K562 (cell line): Measurements from ENCODE around the gene MMEL1. TPM values are rescaled to one million over a fixed set of nuclear protein-coding genes. Genes with fewer than 3 reads are reported as not detected.

Experiments
- CSDE1 ChIP-seq, 2 experiments: fragments of 450-650 bp; IDR thresholded peaks; 2 replicates each; pipeline ENCODE4 v1.6.1; 2016; ENCODE audit warnings: mild to moderate bottlenecking in 1 of 2
- EZH2 ChIP-seq: IDR thresholded peaks from 2 replicates; pipeline ENCODE4 v1.6.1; 2012; ENCODE audit warnings: low read depth, mild to moderate bottlenecking, inconsistent platforms, low read length, borderline replicate concordance
- GABPB1 ChIP-seq: sonication (generic); formaldehyde crosslinking; IDR thresholded peaks from 2 replicates; pipeline ENCODE4 v1.8.0; 2022; ENCODE audit warnings: mild to moderate bottlenecking, missing genetic modification reagents
- HNRNPH1 ChIP-seq: fragments of 200-400 bp; formaldehyde crosslinking; optimal IDR thresholded peaks from 2 replicates; pipeline ENCODE3; 2017; ENCODE audit warnings: low read depth, mild to moderate bottlenecking, low read length, moderate library complexity
- LARP7 ChIP-seq: fragments of 450-650 bp; IDR thresholded peaks from 2 replicates; pipeline ENCODE4 v1.6.1; 2016
- MCM3 ChIP-seq: fragments of 450-650 bp; IDR thresholded peaks from 2 replicates; pipeline ENCODE4 v1.6.1; 2016
- NCOA6 ChIP-seq: fragments of 450-650 bp; IDR thresholded peaks from 2 replicates; pipeline ENCODE4 v1.6.1; 2017; ENCODE audit warnings: mild to moderate bottlenecking
- NUFIP1 ChIP-seq: fragments of 450-650 bp; IDR thresholded peaks from 2 replicates; pipeline ENCODE4 v1.6.1; 2018; ENCODE audit not compliant: partially characterized antibody
- REST ChIP-seq, 2 experiments: fragments of 450-650 bp; formaldehyde crosslinking in 1 of 2; IDR thresholded peaks; 2 replicates each; pipeline versions ENCODE4 v1.4.0 to v1.6.1; 2014 to 2020; ENCODE audit warnings: mild to moderate bottlenecking in 2 of 2, borderline replicate concordance in 1 of 2, low read depth in 1 of 2
- TAF1 ChIP-seq: IDR thresholded peaks from 2 replicates; pipeline ENCODE4 v1.6.1; 2011; ENCODE audit warnings: mild to moderate bottlenecking, low read length, moderate library complexity; ENCODE audit not compliant: insufficient read depth, control insufficient read depth, severe bottlenecking; ENCODE audit errors: extremely low read depth
- TCF3 ChIP-seq: sonication (generic); formaldehyde crosslinking; IDR thresholded peaks from 2 replicates; pipeline ENCODE4 v1.4.0; 2020; ENCODE audit warnings: mild to moderate bottlenecking, missing genetic modification reagents
- XRCC5 ChIP-seq: fragments of 200-400 bp; formaldehyde crosslinking; IDR thresholded peaks from 2 replicates; pipeline ENCODE4 v1.6.1; 2017; ENCODE audit warnings: low read depth, mild to moderate bottlenecking, low read length
- ZFP91 ChIP-seq: sonication (generic); formaldehyde crosslinking; IDR thresholded peaks from 2 replicates; pipeline ENCODE4 v1.8.0; 2022; ENCODE audit warnings: mild to moderate bottlenecking, missing genetic modification reagents
- ZNF121 ChIP-seq: sonication (generic); formaldehyde crosslinking; conservative IDR thresholded peaks from 2 replicates; pipeline ENCODE4 v1.8.0; 2022; ENCODE audit warnings: missing genetic modification reagents
- ZNF280A ChIP-seq: fragments of 450-650 bp; IDR thresholded peaks from 2 replicates; pipeline ENCODE4 v1.6.1; 2018; ENCODE audit warnings: mild to moderate bottlenecking, low read depth; ENCODE audit not compliant: partially characterized antibody
- ZNF507 ChIP-seq: conservative IDR thresholded peaks from 2 replicates; pipeline ENCODE4 v1.6.1; 2017; ENCODE audit warnings: missing genetic modification characterization, missing compliant biosample characterization
- ZNF707 ChIP-seq: fragments of 250-450 bp; sonication (Bioruptor Pico); conservative IDR thresholded peaks from 2 replicates; pipeline ENCODE4 v1.8.0; 2022; ENCODE audit warnings: inconsistent platforms, mild to moderate bottlenecking, moderate library complexity
- ZSCAN29 ChIP-seq: fragments of 450-650 bp; IDR thresholded peaks from 2 replicates; pipeline ENCODE4 v1.6.1; 2017
- polyA plus RNA-seq, 8 experiments: library from polyadenylated mRNA; depleted of rRNA in 4 of 8; stranded (reverse) in 5 of 8; unstranded in 3 of 8; fragments of >200 nt; fragmentation: Nextera tagmentation in 2 of 8; fragmentation: Illumina TruSeq in 1 of 8; extraction: Ambion mirVana in 2 of 8; extraction: Trizol in 1 of 8; gene quantifications; 2 replicates each; pipeline versions ENCODE4 v1.2.1 to v1.2.3, GENCODE V29; 2011 to 2014; ENCODE audit warnings: inconsistent platforms in 1 of 8, missing spikeins in 1 of 8
- total RNA-seq, 7 experiments: library from RNA; depleted of rRNA in 6 of 7; stranded (reverse); fragments of >200 nt in 6 of 7; fragmentation: Illumina TruSeq in 2 of 7; extraction: Trizol in 2 of 7; gene quantifications; 2 replicates each; pipeline versions ENCODE4 v1.2.1 to v1.2.3, GENCODE V29; 2011 to 2021; ENCODE audit warnings: low replicate concordance in 1 of 7

The MMEL1 gene
- total and polyA plus RNA-seq, 9 of the 15 experiments (the other 6 are each of a cell fraction or from before 2014, with no cell fraction given) = not detected

- TF ChIP-seq TAF1 = no peak
- no peak for TF ChIP-seq TCF3 (CRISPR knock-in tag)
- TF ChIP-seq NUFIP1 = no peak
- TF ChIP-seq ZSCAN29 = no peak
- TF ChIP-seq NCOA6 = no peak
- TF ChIP-seq ZNF707 (CRISPR knock-in tag) = no peak
- no peak for TF ChIP-seq ZNF507 (tag)
- no peak for TF ChIP-seq REST (IDR thresholded peaks at IDR 0.05; ENCODE audit: borderline replicate concordance)
- no peak for TF ChIP-seq REST (CRISPR knock-in tag; IDR thresholded peaks at IDR 0.05; ENCODE audit: low read depth)
- no peak for TF ChIP-seq CSDE1 (IDR thresholded peaks at IDR 0.05)
- no peak for TF ChIP-seq ZNF280A
- TF ChIP-seq EZH2 = no peak
- TF ChIP-seq XRCC5 = no peak
- no peak for TF ChIP-seq LARP7
- TF ChIP-seq GABPB1 (CRISPR knock-in tag) = peak; percentile 54; the same call in 1 of the 2 replicates
- no peak for TF ChIP-seq MCM3
- no peak for TF ChIP-seq ZFP91 (CRISPR knock-in tag)
- no peak for TF ChIP-seq HNRNPH1
- no peak for TF ChIP-seq ZNF121 (CRISPR knock-in tag)
These were observed 75.9 kb downstream of the MMEL1 start (continued) for GRCh38 chr1:2556678-2557481.
